Suprapubic skin (tissue), 4 donors: ENCODE data around the gene GALNT2.

Experiments used
- CTCF ChIP-seq, 2 donors: fragments of 200-600 bp in 1 of 2; fragments of 450-650 bp in 1 of 2; sonication (generic) in 1 of 2; IDR thresholded peaks; one replicate each; pipeline ENCODE4 v1.5.1; 2016 to 2019; ENCODE audit warnings: antibody characterized with exemption in 2 of 2, mild to moderate bottlenecking in 1 of 2, moderate library complexity in 1 of 2
- EP300 ChIP-seq: sonication (generic); formaldehyde crosslinking; IDR thresholded peaks from one replicate; pipeline ENCODE4 v1.6.1; 2017; ENCODE audit warnings: antibody characterized with exemption
- POLR2A ChIP-seq, 2 donors: fragments of 450-650 bp; IDR thresholded peaks; one replicate each; pipeline ENCODE4 v1.6.1; 2017; ENCODE audit warnings: antibody characterized with exemption in 2 of 2, mild to moderate bottlenecking in 2 of 2, moderate library complexity in 2 of 2
- POLR2AphosphoS5 ChIP-seq, 3 donors: sonication (generic); formaldehyde crosslinking; IDR thresholded peaks; one replicate each; pipeline ENCODE4 v1.6.1; 2017; ENCODE audit warnings: antibody characterized with exemption in 3 of 3

GRCh38 chr1:230121950-230122349 is 54.9 kb downstream of the GALNT2 start:
- no peak for TF ChIP-seq POLR2A (IDR thresholded peaks at IDR 0.05)
- TF ChIP-seq POLR2AphosphoS5 (IDR thresholded peaks at IDR 0.05) = no peak
- TF ChIP-seq CTCF (IDR thresholded peaks at IDR 0.05) = no peak
- no peak for TF ChIP-seq EP300
